Epithelial cell of esophagus (primary cell): ENCODE results near the gene FBXO22.

Experiments
- DNase-seq: peaks from one replicate; pipeline ENCODE4 v3.0.0; 2010; ENCODE audit warnings: low read depth
- H3K4me3 ChIP-seq: 2 replicates; pipeline ENCODE4 v1.5.1; 2011; ENCODE audit warnings: mild to moderate bottlenecking, low read length, control low read depth
- CTCF ChIP-seq: IDR thresholded peaks from 2 replicates; pipeline ENCODE4 v1.5.1; 2011; ENCODE audit warnings: low read depth, mild to moderate bottlenecking, low read length, control low read depth, inconsistent platforms; ENCODE audit not compliant: insufficient read depth; ENCODE audit errors: missing control alignments

Gene FBXO22

GRCh38 chr15:75927601-75928000, 23.9 kb downstream of the FBXO22 start:
- no peak for DNase-seq
- no peak overlapping the region for H3K4me3 ChIP-seq
- no peak for TF ChIP-seq CTCF

- peak; percentile 63 for TF ChIP-seq CTCF
- peak; percentile 60 for DNase-seq
- H3K4me3 ChIP-seq = no peak overlapping the region
These were observed 25.3 kb downstream of the FBXO22 start for GRCh38 chr15:75928680-75929608.

- DNase-seq = peak; percentile 39
- no peak for TF ChIP-seq CTCF
- no peak overlapping the region for H3K4me3 ChIP-seq
These were observed 26.3 kb downstream of the FBXO22 start for GRCh38 chr15:75929799-75930565.

GRCh38 chr15:75930866-75931265, 27.2 kb downstream of the FBXO22 start:
- no peak overlapping the region for H3K4me3 ChIP-seq
- TF ChIP-seq CTCF = no peak
- DNase-seq = no peak

GRCh38 chr15:75942464-75942863, 38.8 kb downstream of the FBXO22 start:
- no peak for TF ChIP-seq CTCF
- no peak overlapping the region for H3K4me3 ChIP-seq
- no peak for DNase-seq

GRCh38 chr15:75943246-75943645, 39.6 kb downstream of the FBXO22 start:
- TF ChIP-seq CTCF = no peak
- H3K4me3 ChIP-seq = no peak overlapping the region
- no peak for DNase-seq
